PC-9 (cell line): ENCODE data around the gene TP53BP2.

Experiments
- CTCF ChIP-seq: fragments of 200-600 bp; sonication (generic); conservative IDR thresholded peaks from 2 replicates; pipeline ENCODE4 v1.6.1; 2017; ENCODE audit warnings: mixed run types, antibody characterized with exemption, mild to moderate bottlenecking, moderate library complexity
- EZH2 ChIP-seq: fragments of 200-600 bp; sonication (generic); IDR thresholded peaks from 2 replicates; pipeline ENCODE4 v1.8.0; 2017; ENCODE audit warnings: antibody characterized with exemption, low read depth

- TF ChIP-seq CTCF = no peak
- TF ChIP-seq EZH2 = no peak
These were observed 7.5 kb downstream of the TP53BP2 start for GRCh38 chr1:223838125-223838854.
